ENCODE data around the gene EIF3L.

DNA sequence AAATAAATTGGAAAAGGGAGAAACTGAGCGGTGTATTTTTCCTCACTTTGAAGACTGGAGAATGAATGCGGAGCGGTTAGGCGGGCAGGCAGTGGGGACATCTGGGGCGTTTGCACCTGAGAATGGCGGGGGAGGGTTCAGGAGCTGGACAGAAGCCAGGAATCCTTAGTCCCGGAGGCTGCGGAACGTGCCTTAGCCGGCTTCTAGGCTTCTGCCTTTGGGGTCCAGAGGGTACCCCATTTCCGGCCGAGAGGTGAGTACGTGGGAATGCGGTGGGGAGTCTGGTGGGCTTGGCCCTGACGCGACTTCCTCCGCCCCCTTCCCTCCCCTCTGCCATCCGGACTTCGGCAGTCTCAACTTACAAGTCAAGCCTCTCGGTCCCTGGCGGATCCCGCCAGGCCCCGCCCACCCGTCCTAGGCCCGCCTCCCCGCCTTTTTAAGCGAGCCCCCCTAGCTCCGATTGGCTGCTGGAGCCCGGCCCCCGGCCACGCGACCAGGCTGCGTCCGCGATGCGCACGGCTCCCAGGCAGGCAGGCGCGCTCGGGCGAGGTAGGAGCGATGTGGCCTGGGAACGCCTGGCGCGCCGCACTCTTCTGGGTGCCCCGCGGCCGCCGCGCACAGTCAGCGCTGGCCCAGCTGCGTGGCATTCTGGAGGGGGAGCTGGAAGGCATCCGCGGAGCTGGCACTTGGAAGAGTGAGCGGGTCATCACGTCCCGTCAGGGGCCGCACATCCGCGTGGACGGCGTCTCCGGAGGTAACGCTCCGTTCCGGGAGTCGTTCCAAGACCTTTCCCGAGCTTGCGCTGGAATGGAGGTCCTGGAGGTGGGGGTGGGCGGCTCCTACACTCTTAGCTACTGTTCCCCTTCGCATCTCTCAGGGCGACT, 41.6 kb upstream of the EIF3L start, which contains the start of gene GCAT:
- TF ChIP-seq POLR2A (IDR thresholded peaks at IDR 0.05) (no peak), POLR2AphosphoS5 (IDR thresholded peaks at IDR 0.05; ENCODE audit: insufficient read depth in 1 of 2, low read depth in 1 of 2) (peak in 1 of 2 donors; percentile 84)
- TF ChIP-seq, protein P1, sequence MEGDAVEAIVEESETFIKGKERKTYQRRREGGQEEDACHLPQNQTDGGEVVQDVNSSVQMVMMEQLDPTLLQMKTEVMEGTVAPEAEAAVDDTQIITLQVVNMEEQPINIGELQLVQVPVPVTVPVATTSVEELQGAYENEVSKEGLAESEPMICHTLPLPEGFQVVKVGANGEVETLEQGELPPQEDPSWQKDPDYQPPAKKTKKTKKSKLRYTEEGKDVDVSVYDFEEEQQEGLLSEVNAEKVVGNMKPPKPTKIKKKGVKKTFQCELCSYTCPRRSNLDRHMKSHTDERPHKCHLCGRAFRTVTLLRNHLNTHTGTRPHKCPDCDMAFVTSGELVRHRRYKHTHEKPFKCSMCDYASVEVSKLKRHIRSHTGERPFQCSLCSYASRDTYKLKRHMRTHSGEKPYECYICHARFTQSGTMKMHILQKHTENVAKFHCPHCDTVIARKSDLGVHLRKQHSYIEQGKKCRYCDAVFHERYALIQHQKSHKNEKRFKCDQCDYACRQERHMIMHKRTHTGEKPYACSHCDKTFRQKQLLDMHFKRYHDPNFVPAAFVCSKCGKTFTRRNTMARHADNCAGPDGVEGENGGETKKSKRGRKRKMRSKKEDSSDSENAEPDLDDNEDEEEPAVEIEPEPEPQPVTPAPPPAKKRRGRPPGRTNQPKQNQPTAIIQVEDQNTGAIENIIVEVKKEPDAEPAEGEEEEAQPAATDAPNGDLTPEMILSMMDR (IDR thresholded peaks at IDR 0.05) = no peak
